ENCODE data around the gene MALSU1. TPM values are rescaled to one million over a fixed set of nuclear protein-coding genes. Genes with fewer than 3 reads are reported as not detected.

Gene MALSU1
- total RNA-seq, 1 donor from 2014 or later: 48.7 TPM

GRCh38 chr7:23287612-23288011, 11.5 kb upstream of the MALSU1 start:
- peaks cover 7% of the 10 kb centered on the region for H3K4me1 Mint-ChIP-seq
- no peaks in the 10 kb centered on the region for H3K36me3 ChIP-seq
- H3K79me2 ChIP-seq (ENCODE audit: low read depth): no peaks in the 10 kb centered on the region
- no peak overlapping the region for H3K27ac ChIP-seq
- H3K27me3 ChIP-seq: no peaks in the 10 kb centered on the region
- H3K9me3 Mint-ChIP-seq: no peaks in the 10 kb centered on the region
- H4K20me1 ChIP-seq (ENCODE audit: low read depth): no peaks in the 10 kb centered on the region
- TF ChIP-seq, protein P1, sequence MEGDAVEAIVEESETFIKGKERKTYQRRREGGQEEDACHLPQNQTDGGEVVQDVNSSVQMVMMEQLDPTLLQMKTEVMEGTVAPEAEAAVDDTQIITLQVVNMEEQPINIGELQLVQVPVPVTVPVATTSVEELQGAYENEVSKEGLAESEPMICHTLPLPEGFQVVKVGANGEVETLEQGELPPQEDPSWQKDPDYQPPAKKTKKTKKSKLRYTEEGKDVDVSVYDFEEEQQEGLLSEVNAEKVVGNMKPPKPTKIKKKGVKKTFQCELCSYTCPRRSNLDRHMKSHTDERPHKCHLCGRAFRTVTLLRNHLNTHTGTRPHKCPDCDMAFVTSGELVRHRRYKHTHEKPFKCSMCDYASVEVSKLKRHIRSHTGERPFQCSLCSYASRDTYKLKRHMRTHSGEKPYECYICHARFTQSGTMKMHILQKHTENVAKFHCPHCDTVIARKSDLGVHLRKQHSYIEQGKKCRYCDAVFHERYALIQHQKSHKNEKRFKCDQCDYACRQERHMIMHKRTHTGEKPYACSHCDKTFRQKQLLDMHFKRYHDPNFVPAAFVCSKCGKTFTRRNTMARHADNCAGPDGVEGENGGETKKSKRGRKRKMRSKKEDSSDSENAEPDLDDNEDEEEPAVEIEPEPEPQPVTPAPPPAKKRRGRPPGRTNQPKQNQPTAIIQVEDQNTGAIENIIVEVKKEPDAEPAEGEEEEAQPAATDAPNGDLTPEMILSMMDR (IDR thresholded peaks at IDR 0.05): no peak
- TF ChIP-seq EZH2phosphoT487 (IDR thresholded peaks at IDR 0.05) (no peak), EZH2 (IDR thresholded peaks at IDR 0.05) (no peak)
- peaks cover 3% of the 10 kb centered on the region for H3K4me1 ChIP-seq
- no peak overlapping the region for H2AFZ ChIP-seq (replicated peaks)
- no peaks in the 10 kb centered on the region for H3K9me3 ChIP-seq (ENCODE audit: low read depth)
- H3K4me2 ChIP-seq: no peak overlapping the region
- H3K27me3 Mint-ChIP-seq (ENCODE audit: insufficient read depth, low read depth): peaks cover 8% of the 10 kb centered on the region
- no peak overlapping the region for H3K9ac ChIP-seq
- no peak overlapping the region for H3K4me3 Mint-ChIP-seq
- no peak overlapping the region for H3K4me3 ChIP-seq
- no peaks in the 10 kb centered on the region for H3F3A ChIP-seq (ENCODE audit: low read depth)
- DNase-seq (ENCODE audit: low spot score): no peak
- no peaks in the 10 kb centered on the region for H3K36me3 Mint-ChIP-seq
- no peak overlapping the region for H3K27ac Mint-ChIP-seq

DNA sequence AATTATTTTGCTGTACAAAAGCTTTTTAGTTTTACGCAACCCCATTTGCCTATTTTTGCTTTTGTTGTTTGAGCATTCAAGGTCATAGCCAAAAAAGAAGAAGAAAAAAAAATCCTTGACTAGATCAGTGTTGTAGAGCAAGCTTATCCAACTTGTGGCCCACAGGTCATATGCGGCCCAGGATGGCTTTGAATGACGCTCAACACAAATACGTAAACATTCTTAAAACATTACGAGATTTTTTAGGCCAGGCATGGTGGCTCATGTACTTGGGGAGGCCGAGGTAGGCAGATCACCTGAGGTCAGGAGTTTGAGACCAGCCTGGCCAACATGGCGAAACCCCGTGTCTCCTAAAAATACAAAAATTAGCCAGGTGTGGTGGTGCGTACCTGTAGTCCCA, 8.1 kb upstream of the MALSU1 start:
- H3K27ac ChIP-seq: no peak overlapping the region
- Mint-ChIP-seq H3K27me3 (ENCODE audit: insufficient read depth, low read depth) (peaks cover 8% of the 10 kb centered on the region), H3K4me3 (no peak overlapping the region), H3K9me3 (no peaks in the 10 kb centered on the region), H3K27ac (no peak overlapping the region), H3K4me1 (peaks cover 15% of the 10 kb centered on the region), H3K36me3 (no peaks in the 10 kb centered on the region)
- H3K79me2 ChIP-seq (ENCODE audit: low read depth): no peaks in the 10 kb centered on the region
- H3K27me3 ChIP-seq: no peaks in the 10 kb centered on the region
- H3K4me2 ChIP-seq: no peak overlapping the region
- no peak overlapping the region for H3K4me3 ChIP-seq
- H3K9ac ChIP-seq: no peak overlapping the region
- no peak for DNase-seq (ENCODE audit: low spot score)
- no peaks in the 10 kb centered on the region for H3K36me3 ChIP-seq
- no peaks in the 10 kb centered on the region for H4K20me1 ChIP-seq (ENCODE audit: low read depth)
- no peaks in the 10 kb centered on the region for H3K9me3 ChIP-seq (ENCODE audit: low read depth)
- TF ChIP-seq EZH2phosphoT487 (IDR thresholded peaks at IDR 0.05) (no peak), EZH2 (IDR thresholded peaks at IDR 0.05) (no peak)
- TF ChIP-seq, protein P1 (IDR thresholded peaks at IDR 0.05): no peak
- H3F3A ChIP-seq (ENCODE audit: low read depth): no peaks in the 10 kb centered on the region
- H3K4me1 ChIP-seq: peaks cover 4% of the 10 kb centered on the region
- no peak overlapping the region for H2AFZ ChIP-seq (replicated peaks)

- H3K4me3 Mint-ChIP-seq: no peak overlapping the region
- H3F3A ChIP-seq (ENCODE audit: low read depth): no peaks in the 10 kb centered on the region
Observed at GRCh38 chr7:23291957-23292560, 7.1 kb upstream of the MALSU1 start.

More at GRCh38 chr7:23291957-23292560, 7.1 kb upstream of the MALSU1 start:
- Histone ChIP-seq H3K9me3 (ENCODE audit: low read depth) (no peaks in the 10 kb centered on the region), H3K27ac (no peak overlapping the region), H3K27me3 (no peaks in the 10 kb centered on the region), H3K36me3 (no peaks in the 10 kb centered on the region), H3K4me3 (no peak overlapping the region), H2AFZ (replicated peaks) (no peak overlapping the region), H3K4me2 (no peak overlapping the region), H3K79me2 (ENCODE audit: low read depth) (no peaks in the 10 kb centered on the region), H3K4me1 (peaks cover 4% of the 10 kb centered on the region), H3K9ac (no peak overlapping the region), H4K20me1 (ENCODE audit: low read depth) (no peaks in the 10 kb centered on the region)
- TF ChIP-seq, protein P1 (IDR thresholded peaks at IDR 0.05): no peak
- TF ChIP-seq EZH2phosphoT487 (IDR thresholded peaks at IDR 0.05) (no peak), EZH2 (IDR thresholded peaks at IDR 0.05) (no peak)
- no peak for DNase-seq (ENCODE audit: low spot score)
- H3K4me1 Mint-ChIP-seq: peaks cover 15% of the 10 kb centered on the region
- no peaks in the 10 kb centered on the region for H3K36me3 Mint-ChIP-seq
- H3K9me3 Mint-ChIP-seq: no peaks in the 10 kb centered on the region
- H3K27ac Mint-ChIP-seq: no peak overlapping the region
- H3K27me3 Mint-ChIP-seq (ENCODE audit: insufficient read depth, low read depth): peaks cover 6% of the 10 kb centered on the region
